GM10248 (cell line): ENCODE measurements around the gene SGMS1.

ENCODE experiments used
- CTCF ChIA-PET: fragments of 300-600 bp; sonication (Branson Sonifier 250); formaldehyde crosslinking; extraction: SDS; loops from one replicate; lab custom pipeline; 2021; ENCODE audit warnings: antibody characterized with exemption; lab: Yijun Ruan, JAX
- POLR2A ChIA-PET: fragments of 350-650 bp; sonication (Branson Sonifier 250); formaldehyde crosslinking; extraction: SDS; loops from one replicate; lab custom pipeline; 2020; ENCODE audit warnings: antibody characterized with exemption; lab: Yijun Ruan, JAX
- DNase-seq: peaks from one replicate; pipeline ENCODE4 v3.0.0; 2012; ENCODE audit errors: extremely low spot score
- TF ChIP-seq, protein P1 (sequence below): IDR thresholded peaks from 2 replicates; pipeline ENCODE4 v1.5.1; 2012; ENCODE audit warnings: mild to moderate bottlenecking, low read depth; ENCODE audit errors: extremely low read depth, missing control alignments, control extremely low read depth

SGMS1 gene

DNA sequence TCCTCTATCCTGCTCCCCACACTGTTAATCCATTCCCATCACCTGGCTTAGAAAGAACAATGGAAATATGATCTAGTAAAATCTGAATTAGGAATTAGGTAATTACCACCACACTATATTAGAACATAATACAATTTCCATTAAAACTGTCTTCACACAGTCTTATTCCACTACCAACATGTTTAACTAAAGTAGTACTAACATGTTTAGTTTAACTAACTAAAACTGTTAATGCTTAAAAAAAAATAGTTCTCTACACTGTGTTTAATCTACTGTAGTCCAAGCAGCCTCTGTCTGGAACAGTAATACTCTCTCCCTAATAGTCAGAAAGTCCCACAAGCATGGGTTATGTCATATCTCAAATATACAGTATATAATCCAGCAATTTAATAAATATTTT is 150.8 kb downstream of the SGMS1 start:
- no peak for DNase-seq
- ChIA-PET POLR2A (no interaction called here), CTCF (interaction anchor here (1.7 kb wide), 1 partner anchor 14 kb away, joined by 5 read pairs; no protein-coding TSS in a partner anchor)
- TF ChIP-seq, protein P1, sequence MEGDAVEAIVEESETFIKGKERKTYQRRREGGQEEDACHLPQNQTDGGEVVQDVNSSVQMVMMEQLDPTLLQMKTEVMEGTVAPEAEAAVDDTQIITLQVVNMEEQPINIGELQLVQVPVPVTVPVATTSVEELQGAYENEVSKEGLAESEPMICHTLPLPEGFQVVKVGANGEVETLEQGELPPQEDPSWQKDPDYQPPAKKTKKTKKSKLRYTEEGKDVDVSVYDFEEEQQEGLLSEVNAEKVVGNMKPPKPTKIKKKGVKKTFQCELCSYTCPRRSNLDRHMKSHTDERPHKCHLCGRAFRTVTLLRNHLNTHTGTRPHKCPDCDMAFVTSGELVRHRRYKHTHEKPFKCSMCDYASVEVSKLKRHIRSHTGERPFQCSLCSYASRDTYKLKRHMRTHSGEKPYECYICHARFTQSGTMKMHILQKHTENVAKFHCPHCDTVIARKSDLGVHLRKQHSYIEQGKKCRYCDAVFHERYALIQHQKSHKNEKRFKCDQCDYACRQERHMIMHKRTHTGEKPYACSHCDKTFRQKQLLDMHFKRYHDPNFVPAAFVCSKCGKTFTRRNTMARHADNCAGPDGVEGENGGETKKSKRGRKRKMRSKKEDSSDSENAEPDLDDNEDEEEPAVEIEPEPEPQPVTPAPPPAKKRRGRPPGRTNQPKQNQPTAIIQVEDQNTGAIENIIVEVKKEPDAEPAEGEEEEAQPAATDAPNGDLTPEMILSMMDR, result no peak

DNA sequence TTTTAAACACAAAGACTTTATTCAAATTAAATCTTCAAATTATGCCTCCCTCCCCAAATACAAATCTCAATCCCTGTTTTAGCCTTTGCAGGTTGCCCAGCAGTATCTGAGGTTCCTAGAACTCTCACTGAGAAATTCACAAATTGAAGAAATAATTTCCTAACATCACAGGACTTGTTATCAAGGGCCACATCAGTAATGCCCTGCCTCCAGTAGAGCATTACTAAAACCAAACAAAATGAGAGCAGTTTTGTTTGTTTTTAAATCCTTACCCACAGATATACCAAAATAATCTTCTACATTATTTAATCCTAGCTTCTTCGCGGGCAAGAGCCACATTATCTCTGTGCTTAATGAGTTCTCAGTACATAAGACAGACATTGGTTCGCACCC is 152.2 kb downstream of the SGMS1 start:
- ChIA-PET CTCF (interaction anchor here (1.6 to 4.2 kb wide), 4 partner anchors 11 to 25 kb away, joined by 4 to 24 read pairs (median 7); no protein-coding TSS in a partner anchor), POLR2A (interaction anchor here (0.6 kb wide), 1 partner anchor 154 kb away, joined by 4 read pairs; no protein-coding TSS in a partner anchor)
- TF ChIP-seq, protein P1, result no peak
- no peak for DNase-seq

DNA sequence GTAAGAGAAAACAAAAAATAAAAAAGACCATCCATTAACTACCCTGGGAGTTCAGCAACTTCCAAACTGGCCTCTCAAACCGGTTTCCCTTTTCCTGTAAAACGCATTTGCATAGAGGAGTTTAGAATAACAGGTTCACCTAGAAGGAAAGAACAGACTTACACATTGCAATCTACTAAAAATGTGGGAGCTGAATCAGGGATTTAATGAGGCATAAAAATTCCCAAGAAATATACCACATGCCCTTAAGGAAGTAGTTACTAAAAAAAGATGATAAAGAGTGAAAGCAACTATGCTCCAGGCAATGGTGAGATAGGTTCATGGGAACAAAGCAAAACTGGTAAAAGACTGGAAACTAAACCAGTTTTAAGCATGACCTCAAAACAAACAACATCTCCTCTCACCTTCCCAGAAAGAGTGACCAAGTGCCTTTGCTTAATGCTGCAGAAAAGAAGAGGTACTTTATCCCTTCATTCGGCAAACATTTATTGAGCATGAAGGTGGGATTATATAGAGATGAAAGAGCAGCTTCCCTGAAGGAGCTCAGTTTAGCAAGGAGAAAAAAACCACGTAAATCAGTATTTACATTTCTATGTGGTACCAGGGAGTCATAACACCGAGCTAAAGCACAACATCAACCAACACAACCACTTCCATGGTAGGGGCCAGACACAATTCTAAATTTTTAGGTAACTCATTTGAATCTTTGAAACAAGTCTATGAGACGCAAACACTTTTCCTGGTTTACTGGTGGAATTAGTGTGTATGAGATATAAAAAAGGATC is 152.8 kb downstream of the SGMS1 start:
- TF ChIP-seq, protein P1, result no peak
- CTCF ChIA-PET, result interaction anchor here (0.9 to 4.2 kb wide), 6 partner anchors 10 to 46 kb away, joined by 3 to 24 read pairs (median 4); no protein-coding TSS in a partner anchor
- POLR2A ChIA-PET, result interaction anchor here (0.6 kb wide), 1 partner anchor 154 kb away, joined by 4 read pairs; no protein-coding TSS in a partner anchor
- DNase-seq, result no peak

DNA sequence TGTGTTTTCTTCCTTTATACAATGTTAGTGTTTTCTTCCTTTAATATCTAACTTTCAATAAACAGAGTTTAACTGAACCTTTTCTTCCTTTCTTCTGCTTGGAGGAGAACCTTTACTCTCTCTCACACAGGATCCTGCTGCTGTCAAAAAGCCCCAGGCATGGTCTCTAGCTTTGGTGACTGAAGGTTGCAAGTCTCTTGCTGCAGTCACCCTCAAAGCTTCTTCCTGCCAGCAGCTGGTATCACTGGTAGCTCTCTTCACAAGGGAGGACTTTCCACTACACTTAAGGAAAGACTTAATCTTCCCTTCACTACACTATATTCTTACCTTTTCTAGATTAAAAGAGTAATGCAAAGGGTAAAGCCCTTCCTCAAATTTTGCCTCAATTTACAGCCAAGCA is 153.4 kb downstream of the SGMS1 start:
- CTCF ChIA-PET, result interaction anchor here (0.9 to 4.2 kb wide), 6 partner anchors 9 to 47 kb away, joined by 3 to 24 read pairs (median 4); no protein-coding TSS in a partner anchor
- no peak for DNase-seq
- POLR2A ChIA-PET, result no interaction called here
- TF ChIP-seq, protein P1, result no peak

DNA sequence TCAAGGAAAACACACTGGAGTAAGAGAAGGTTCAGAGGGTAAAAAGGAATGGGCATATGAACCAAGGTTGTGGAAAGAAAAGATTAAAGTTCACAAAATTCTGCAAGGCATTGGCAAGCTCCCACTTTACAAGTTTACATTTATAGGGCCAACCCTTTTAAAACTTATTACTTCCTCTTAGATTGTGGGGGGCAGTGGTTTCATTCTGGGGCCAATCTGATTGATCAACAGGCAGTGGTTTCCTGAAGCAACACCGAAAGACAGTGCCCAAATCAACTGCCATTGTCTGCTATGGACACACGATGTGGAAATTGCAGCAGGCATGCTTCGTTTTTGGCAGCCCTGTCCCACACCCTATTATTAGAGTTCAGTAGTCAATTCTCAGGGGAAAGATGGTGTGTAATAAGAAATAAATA is 154.0 kb downstream of the SGMS1 start:
- TF ChIP-seq, protein P1, result no peak
- no peak for DNase-seq
- CTCF ChIA-PET, result interaction anchor here (0.9 to 4.2 kb wide), 7 partner anchors 9 to 48 kb away, joined by 3 to 24 read pairs (median 4); no protein-coding TSS in a partner anchor

DNA sequence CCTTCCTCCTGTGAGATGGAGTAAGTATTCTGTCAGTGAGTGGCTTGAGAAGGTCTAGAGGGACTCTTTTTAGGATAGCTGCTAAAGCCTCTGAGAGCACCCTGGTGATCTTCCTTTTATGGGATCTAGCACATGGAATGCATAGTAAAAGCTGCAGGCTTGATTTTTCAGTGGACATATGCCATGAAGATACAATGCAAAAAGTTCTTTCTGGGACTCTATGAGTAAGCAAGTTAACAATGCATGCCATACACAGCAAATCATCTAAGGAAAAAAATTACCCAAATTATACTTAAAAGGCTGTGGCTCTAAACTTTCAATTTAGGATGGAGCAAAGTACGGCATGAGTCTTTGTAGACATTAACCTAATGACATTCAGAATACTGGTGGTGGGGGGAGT is 154.5 kb downstream of the SGMS1 start:
- POLR2A ChIA-PET, result no interaction called here
- CTCF ChIA-PET, result interaction anchor here (1.1 to 4.2 kb wide), 4 partner anchors 11 to 40 kb away, joined by 3 to 24 read pairs (median 4); no protein-coding TSS in a partner anchor
- DNase-seq, result no peak
- TF ChIP-seq, protein P1, result no peak

More for the DNA sequence above, 154.0 kb downstream of the SGMS1 start:
- POLR2A ChIA-PET, result no interaction called here
